A549 (cell line): ENCODE results near the gene TSEN54. TPM values are rescaled to one million over a fixed set of nuclear protein-coding genes. Genes with fewer than 3 reads are reported as not detected.

Experiments
- ATAC-seq, 2 experiments: fragments of 200-7000 bp in 1 of 2; fragments of >200 bp in 1 of 2; cut with Nextera tagmentation in 1 of 2; cut with Tn5 transposase in 1 of 2; 3 replicates each; pipeline versions ENCODE4 v1.8.0 to v1.9.1; 2018 to 2020; ENCODE audit warnings: mild to moderate bottlenecking in 1 of 2, moderate library complexity in 1 of 2
- CTCF ChIA-PET: fragments of 300-600 bp; sonication (Branson Sonifier 250); formaldehyde crosslinking; extraction: SDS; loops from one replicate; lab custom pipeline; 2021; ENCODE audit warnings: antibody characterized with exemption, inconsistent platforms; lab: Yijun Ruan, JAX
- POLR2A ChIA-PET: fragments of 350-600 bp; formaldehyde crosslinking; extraction: SDS; loops from one replicate; lab custom pipeline; 2021; ENCODE audit warnings: antibody characterized with exemption, inconsistent platforms; lab: Yijun Ruan, JAX
- DNase-seq, 2 experiments: peaks; one replicate each; pipeline versions ENCODE4 v3.0.0 to v3.0.0-alpha.2; 2011 to 2016; ENCODE audit warnings: low read depth in 1 of 2, low spot score in 1 of 2
- FAIRE-seq: peaks from 2 replicates; lab custom pipeline; 2011; peaks lifted over from hg19 to GRCh38; lab: Jason Lieb, UNC
- H3K27ac ChIP-seq, 2 experiments: fragments of >200 bp; sonication (Bioruptor Twin); formaldehyde crosslinking; 3 replicates each; pipeline ENCODE4 v1.5.1; 2016 to 2017
- H3K4me1 ChIP-seq: fragments of >200 bp; sonication (Bioruptor Twin); formaldehyde crosslinking; 3 replicates; pipeline ENCODE4 v1.6.1; 2016
- H3K4me2 ChIP-seq: fragments of >200 bp; sonication (Bioruptor Twin); formaldehyde crosslinking; 3 replicates; pipeline ENCODE4 v1.6.1; 2016
- H3K4me3 ChIP-seq: fragments of >200 bp; sonication (Bioruptor Twin); formaldehyde crosslinking; 3 replicates; pipeline ENCODE4 v1.5.1; 2016
- H3K9me3 ChIP-seq: fragments of >200 bp; sonication (Bioruptor Twin); formaldehyde crosslinking; 3 replicates; pipeline ENCODE4 v1.6.1; 2016
- ATOH8 ChIP-seq: fragments of 250-450 bp; sonication (Bioruptor Pico); IDR thresholded peaks from 2 replicates; pipeline ENCODE4 v1.5.0; 2020; ENCODE audit warnings: low read depth, mild to moderate bottlenecking, moderate library complexity
- CBX8 ChIP-seq: fragments of 200-600 bp; sonication (generic); IDR thresholded peaks from 2 replicates; pipeline ENCODE4 v1.6.1; 2016
- CEBPB ChIP-seq, 2 experiments: fragments of >200 bp in 1 of 2; sonication (Bioruptor Twin) in 1 of 2; formaldehyde crosslinking in 1 of 2; IDR thresholded peaks; 2 replicates each; pipeline ENCODE4 v1.6.1; 2012 to 2016
- CHD4 ChIP-seq: fragments of 200-600 bp; sonication (generic); IDR thresholded peaks from 2 replicates; pipeline ENCODE4 v1.6.1; 2016; ENCODE audit warnings: antibody characterized with exemption, mild to moderate bottlenecking, borderline replicate concordance
- E2F6 ChIP-seq: IDR thresholded peaks from 2 replicates; pipeline ENCODE4 v1.6.1; 2012; ENCODE audit warnings: low read depth, borderline replicate concordance
- FOSB ChIP-seq: fragments of 250-450 bp; sonication (Bioruptor Pico); IDR thresholded peaks from 2 replicates; pipeline ENCODE4 v1.5.0; 2020; ENCODE audit warnings: mild to moderate bottlenecking, moderate library complexity
- FOSL2 ChIP-seq, 2 experiments: fragments of 450-650 bp in 1 of 2; fragments of >200 bp in 1 of 2; sonication (Bioruptor Twin) in 1 of 2; formaldehyde crosslinking; IDR thresholded peaks; 2 replicates each; pipeline versions ENCODE4 v1.5.0 to v1.6.1; 2016 to 2020; ENCODE audit warnings: mild to moderate bottlenecking in 1 of 2, moderate library complexity in 1 of 2
- HDAC2 ChIP-seq: fragments of 200-600 bp; sonication (generic); IDR thresholded peaks from 2 replicates; pipeline ENCODE4 v1.6.1; 2016
- HOXA7 ChIP-seq: fragments of 250-450 bp; sonication (Bioruptor Pico); IDR thresholded peaks from 2 replicates; pipeline ENCODE4 v1.5.0; 2020; ENCODE audit warnings: mild to moderate bottlenecking, moderate library complexity
- MAX ChIP-seq: IDR thresholded peaks from 2 replicates; pipeline ENCODE4 v1.6.1; 2012
- MYC ChIP-seq: IDR thresholded peaks from 2 replicates; pipeline ENCODE4 v1.6.1; 2012; ENCODE audit warnings: mild to moderate bottlenecking, inconsistent platforms, low read length, improper control_type of control experiment, borderline replicate concordance
- NFE2L2 ChIP-seq: fragments of 150-350 bp; conservative IDR thresholded peaks from 2 replicates; pipeline ENCODE4 v1.6.1; 2014; ENCODE audit warnings: low read length
- NPAS2 ChIP-seq: fragments of 250-450 bp; sonication (Bioruptor Pico); IDR thresholded peaks from 2 replicates; pipeline ENCODE4 v1.8.0; 2022; ENCODE audit warnings: mild to moderate bottlenecking, moderate library complexity, borderline replicate concordance
- POLR2AphosphoS2 ChIP-seq: conservative IDR thresholded peaks from 2 replicates; pipeline ENCODE4 v1.6.1; 2012; ENCODE audit warnings: low read length, improper control_type of control experiment, inconsistent platforms
- RARB ChIP-seq: fragments of 250-450 bp; sonication (Bioruptor Pico); IDR thresholded peaks from 2 replicates; pipeline ENCODE4 v1.8.0; 2021; ENCODE audit warnings: mild to moderate bottlenecking, moderate library complexity
- RCOR1 ChIP-seq: fragments of 150-350 bp; IDR thresholded peaks from 2 replicates; pipeline ENCODE4 v1.6.1; 2014; ENCODE audit warnings: antibody characterized with exemption, low read length, low read depth
- RFX5 ChIP-seq: fragments of 450-650 bp; IDR thresholded peaks from 2 replicates; pipeline ENCODE4 v1.7.1; 2014; ENCODE audit warnings: antibody characterized with exemption, mild to moderate bottlenecking, moderate library complexity
- ZNF302 ChIP-seq: fragments of 250-450 bp; sonication (Bioruptor Pico); IDR thresholded peaks from 2 replicates; pipeline ENCODE4 v1.9.0; 2021; ENCODE audit warnings: inconsistent platforms, mild to moderate bottlenecking, moderate library complexity
- ZSCAN20 ChIP-seq: fragments of 250-450 bp; sonication (Bioruptor Pico); IDR thresholded peaks from 2 replicates; pipeline ENCODE4 v1.8.0; 2022; ENCODE audit warnings: mild to moderate bottlenecking, moderate library complexity
- WGBS: methylation state at CpG from one replicate; pipeline ENCODE4 v1.1.6; 2017; ENCODE audit errors: missing lambda C conversion rate; 5-methylcytosine and 5-hydroxymethylcytosine counted together
- polyA plus RNA-seq, 4 experiments: library from polyadenylated mRNA; depleted of rRNA in 3 of 4; stranded (reverse); fragments of >200 nt; fragmentation: RNase III in 1 of 4; extraction: RNeasy Plus Mini Kit Qiagen cat#74134 plus additional on column Dnase treatment in 1 of 4; gene quantifications; 2 replicates in 3 of 4; 3 replicates in 1 of 4; pipeline ENCODE4 v1.2.3, GENCODE V29; 2011 to 2017
- TF ChIP-seq, protein P1 (sequence below): fragments of >200 bp; sonication (Bioruptor Twin); formaldehyde crosslinking; IDR thresholded peaks from 3 replicates; pipeline ENCODE4 v1.6.1; 2016

The TSEN54 gene
- polyA plus RNA-seq, 2 of the 4 experiments (the other 2 are of a cell fraction), result 24.8 to 38.4 TPM

- H3K4me2 ChIP-seq, result peak overlapping the region; percentile 89
- POLR2A ChIA-PET, result interaction anchor here (0.6 to 1.3 kb wide), 2 partner anchors 33 to 42 kb away, joined by 3 to 4 read pairs; partner anchors contain the start of gene TSEN54
Measured at GRCh38 chr17:75557852-75558665, 41.7 kb downstream of the TSEN54 start.

GRCh38 chr17:75558666-75559530 lies 42.6 kb downstream of the TSEN54 start:
- DNase-seq, result no peak
- POLR2A ChIA-PET, result no interaction called here
- CTCF ChIA-PET, result interaction anchor here (0.6 to 2.7 kb wide), 14 partner anchors 7 to 189 kb away, joined by 3 to 12 read pairs (median 4); partner anchors contain the start of genes SMIM5 and TSEN54
- no peak for FAIRE-seq
- no peaks in the 10 kb centered on the region for H3K9me3 ChIP-seq
- H3K27ac ChIP-seq, result peak overlapping the region; percentile 93 to 95
- H3K4me1 ChIP-seq, result peaks cover 67% of the 10 kb centered on the region
- ATAC-seq, result no peak
- 92% methylated on average over 32 of the region's 38 CpGs for WGBS
- H3K4me3 ChIP-seq, result no peak overlapping the region
- TF ChIP-seq NPAS2 (no peak), POLR2AphosphoS2 (no peak), ZNF302 (CRISPR knock-in tag) (no peak), ATOH8 (CRISPR knock-in tag) (no peak), CHD4 (no peak), RCOR1 (no peak), MAX (no peak), CEBPB (IDR thresholded peaks at IDR 0.05) (no peak), HOXA7 (no peak), ZSCAN20 (CRISPR knock-in tag) (no peak), FOSB (CRISPR knock-in tag) (no peak), MYC (no peak), CBX8 (no peak), NFE2L2 (no peak), HDAC2 (no peak), RARB (CRISPR knock-in tag) (no peak), FOSL2 (IDR thresholded peaks at IDR 0.05) (no peak), FOSL2 (CRISPR knock-in tag; IDR thresholded peaks at IDR 0.05) (no peak), RFX5 (no peak)
- TF ChIP-seq, protein P1, sequence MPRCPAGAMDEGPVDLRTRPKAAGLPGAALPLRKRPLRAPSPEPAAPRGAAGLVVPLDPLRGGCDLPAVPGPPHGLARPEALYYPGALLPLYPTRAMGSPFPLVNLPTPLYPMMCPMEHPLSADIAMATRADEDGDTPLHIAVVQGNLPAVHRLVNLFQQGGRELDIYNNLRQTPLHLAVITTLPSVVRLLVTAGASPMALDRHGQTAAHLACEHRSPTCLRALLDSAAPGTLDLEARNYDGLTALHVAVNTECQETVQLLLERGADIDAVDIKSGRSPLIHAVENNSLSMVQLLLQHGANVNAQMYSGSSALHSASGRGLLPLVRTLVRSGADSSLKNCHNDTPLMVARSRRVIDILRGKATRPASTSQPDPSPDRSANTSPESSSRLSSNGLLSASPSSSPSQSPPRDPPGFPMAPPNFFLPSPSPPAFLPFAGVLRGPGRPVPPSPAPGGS, result no peak
- H3K4me2 ChIP-seq, result peak overlapping the region; percentile 89

More at GRCh38 chr17:75557852-75558665, 41.7 kb downstream of the TSEN54 start:
- Histone ChIP-seq H3K4me1 (peaks cover 75% of the 10 kb centered on the region), H3K27ac (peak overlapping the region; percentile 93 to 95)
- CTCF ChIA-PET, result interaction anchor here (0.6 to 2.1 kb wide), 11 partner anchors 8 to 189 kb away, joined by 3 to 7 read pairs (median 3); partner anchors contain the start of genes SMIM5 and TSEN54
- peak; percentile 20 to 38; a peak in 3 of 6 replicates for ATAC-seq
- no peak for DNase-seq
- TF ChIP-seq E2F6 (0 out of 2 replicates have a peak, but pooled peaks have one; percentile 2), NFE2L2 (no peak)
- TF ChIP-seq, all 56 proteins: peak for 1
- FAIRE-seq, result no peak
- Histone ChIP-seq H3K4me3 (no peak overlapping the region), H3K9me3 (no peaks in the 10 kb centered on the region)
- 63% methylated on average over 17 of the region's 18 CpGs for WGBS
